GM12878 (cell line): ENCODE data around the gene CCDC27. TPM values are rescaled to one million over a fixed set of nuclear protein-coding genes. Genes with fewer than 3 reads are reported as not detected.

Experiments used
- BCL11A ChIP-seq: IDR thresholded peaks from 2 replicates; pipeline ENCODE4 v1.6.1; 2011; ENCODE audit warnings: low read depth, low read length
- CBX3 ChIP-seq: fragments of 200-600 bp; sonication (generic); IDR thresholded peaks from 2 replicates; pipeline ENCODE4 v1.6.1; 2016; ENCODE audit warnings: low read depth, borderline replicate concordance
- JUND ChIP-seq: IDR thresholded peaks from 2 replicates; pipeline ENCODE4 v1.6.1; 2012; ENCODE audit warnings: low read depth, mild to moderate bottlenecking, low read length, improper control_type of control experiment, moderate library complexity
- RELA ChIP-seq: fragments of 450-650 bp; IDR thresholded peaks from 2 replicates; pipeline ENCODE4 v1.8.0; 2014; ENCODE audit warnings: borderline replicate concordance; ENCODE audit not compliant: partially characterized antibody
- SMARCA5 ChIP-seq: fragments of 450-650 bp; IDR thresholded peaks from 2 replicates; pipeline ENCODE4 v1.6.1; 2017; ENCODE audit warnings: mild to moderate bottlenecking
- SREBF1 ChIP-seq: IDR thresholded peaks from 2 replicates; pipeline ENCODE4 v1.6.1; 2012; ENCODE audit warnings: mild to moderate bottlenecking, low read length
- WRNIP1 ChIP-seq: IDR thresholded peaks from 2 replicates; pipeline ENCODE4 v1.6.1; 2011; ENCODE audit warnings: low read depth, low read length, improper control_type of control experiment, borderline replicate concordance
- polyA plus RNA-seq, 11 experiments: library from polyadenylated mRNA; depleted of rRNA in 4 of 11; unstranded in 6 of 11; stranded (reverse) in 5 of 11; fragments of >200 nt; fragmentation: Nextera tagmentation in 4 of 11; fragmentation: Illumina TruSeq in 1 of 11; extraction: Ambion mirVana in 4 of 11; extraction: Trizol in 1 of 11; gene quantifications; 1 replicate in 1 of 11; 2 replicates in 10 of 11; pipeline versions ENCODE4 v1.2.1 to v1.2.3, GENCODE V29; 2011 to 2016; ENCODE audit warnings: inconsistent platforms in 2 of 11, missing spikeins in 2 of 11, low read depth in 1 of 11
- total RNA-seq, 4 experiments: library from RNA; depleted of rRNA in 3 of 4; stranded (reverse); fragments of >200 nt in 3 of 4; fragmentation: Illumina TruSeq in 1 of 4; extraction: Trizol in 1 of 4; gene quantifications; 2 replicates each; pipeline versions ENCODE4 v1.2.1 to v1.2.3, GENCODE V29; 2013 to 2021
- TF ChIP-seq, protein P1 (sequence below): fragments of 450-650 bp; IDR thresholded peaks from 2 replicates; pipeline ENCODE4 v1.6.1; 2016; ENCODE audit warnings: mild to moderate bottlenecking, moderate library complexity, borderline replicate concordance
- TF ChIP-seq, protein P2 (sequence below): IDR thresholded peaks from 2 replicates; pipeline ENCODE4 v1.6.1; 2011; ENCODE audit warnings: borderline replicate concordance, low read depth, mild to moderate bottlenecking, moderate library complexity, mixed read lengths, low read length; ENCODE audit not compliant: insufficient read depth; ENCODE audit errors: extremely low read length

Gene CCDC27
- total and polyA plus RNA-seq, 10 of the 15 experiments (the other 5 are each of a cell fraction or from before 2014, with no cell fraction given), result 0.05 TPM; not detected in 9

DNA sequence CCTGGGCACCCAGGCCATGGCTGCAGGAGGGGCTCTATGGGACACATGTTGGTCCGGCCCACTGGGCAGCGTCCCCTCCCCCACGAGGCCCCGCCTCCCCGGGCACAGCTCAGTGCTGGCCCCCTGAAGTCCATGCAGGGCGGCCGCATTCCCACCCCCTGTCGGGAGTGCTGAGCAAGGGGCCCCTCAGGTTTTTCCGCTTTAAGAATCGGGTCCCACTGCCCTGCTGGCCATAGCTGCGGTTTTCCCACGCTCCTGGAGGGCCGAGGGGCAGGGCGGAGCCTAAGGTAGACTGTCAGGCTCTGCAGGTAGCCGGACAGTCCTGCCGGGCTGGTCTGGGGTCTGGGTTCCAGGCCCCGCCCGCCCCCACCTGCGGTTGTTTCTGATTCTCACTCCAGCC lies 43.5 kb upstream of the CCDC27 start (continued):
- TF ChIP-seq WRNIP1, result no peak
- TF ChIP-seq, protein P1, sequence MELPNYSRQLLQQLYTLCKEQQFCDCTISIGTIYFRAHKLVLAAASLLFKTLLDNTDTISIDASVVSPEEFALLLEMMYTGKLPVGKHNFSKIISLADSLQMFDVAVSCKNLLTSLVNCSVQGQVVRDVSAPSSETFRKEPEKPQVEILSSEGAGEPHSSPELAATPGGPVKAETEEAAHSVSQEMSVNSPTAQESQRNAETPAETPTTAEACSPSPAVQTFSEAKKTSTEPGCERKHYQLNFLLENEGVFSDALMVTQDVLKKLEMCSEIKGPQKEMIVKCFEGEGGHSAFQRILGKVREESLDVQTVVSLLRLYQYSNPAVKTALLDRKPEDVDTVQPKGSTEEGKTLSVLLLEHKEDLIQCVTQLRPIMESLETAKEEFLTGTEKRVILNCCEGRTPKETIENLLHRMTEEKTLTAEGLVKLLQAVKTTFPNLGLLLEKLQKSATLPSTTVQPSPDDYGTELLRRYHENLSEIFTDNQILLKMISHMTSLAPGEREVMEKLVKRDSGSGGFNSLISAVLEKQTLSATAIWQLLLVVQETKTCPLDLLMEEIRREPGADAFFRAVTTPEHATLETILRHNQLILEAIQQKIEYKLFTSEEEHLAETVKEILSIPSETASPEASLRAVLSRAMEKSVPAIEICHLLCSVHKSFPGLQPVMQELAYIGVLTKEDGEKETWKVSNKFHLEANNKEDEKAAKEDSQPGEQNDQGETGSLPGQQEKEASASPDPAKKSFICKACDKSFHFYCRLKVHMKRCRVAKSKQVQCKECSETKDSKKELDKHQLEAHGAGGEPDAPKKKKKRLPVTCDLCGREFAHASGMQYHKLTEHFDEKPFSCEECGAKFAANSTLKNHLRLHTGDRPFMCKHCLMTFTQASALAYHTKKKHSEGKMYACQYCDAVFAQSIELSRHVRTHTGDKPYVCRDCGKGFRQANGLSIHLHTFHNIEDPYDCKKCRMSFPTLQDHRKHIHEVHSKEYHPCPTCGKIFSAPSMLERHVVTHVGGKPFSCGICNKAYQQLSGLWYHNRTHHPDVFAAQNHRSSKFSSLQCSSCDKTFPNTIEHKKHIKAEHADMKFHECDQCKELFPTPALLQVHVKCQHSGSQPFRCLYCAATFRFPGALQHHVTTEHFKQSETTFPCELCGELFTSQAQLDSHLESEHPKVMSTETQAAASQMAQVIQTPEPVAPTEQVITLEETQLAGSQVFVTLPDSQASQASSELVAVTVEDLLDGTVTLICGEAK, result no peak
- no peak for TF ChIP-seq SREBF1
- no peak for TF ChIP-seq BCL11A
- TF ChIP-seq, protein P2, sequence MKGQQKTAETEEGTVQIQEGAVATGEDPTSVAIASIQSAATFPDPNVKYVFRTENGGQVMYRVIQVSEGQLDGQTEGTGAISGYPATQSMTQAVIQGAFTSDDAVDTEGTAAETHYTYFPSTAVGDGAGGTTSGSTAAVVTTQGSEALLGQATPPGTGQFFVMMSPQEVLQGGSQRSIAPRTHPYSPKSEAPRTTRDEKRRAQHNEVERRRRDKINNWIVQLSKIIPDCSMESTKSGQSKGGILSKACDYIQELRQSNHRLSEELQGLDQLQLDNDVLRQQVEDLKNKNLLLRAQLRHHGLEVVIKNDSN, result no peak
- TF ChIP-seq SMARCA5, result no peak
- no peak for TF ChIP-seq JUND
- no peak for TF ChIP-seq RELA
- no peak for TF ChIP-seq CBX3
- TF ChIP-seq, all 136 proteins: peak for 0
